Vagina (tissue), 2 donors: Measurements from ENCODE around the gene IFT57. TPM values are rescaled to one million over a fixed set of nuclear protein-coding genes. Genes with fewer than 3 reads are reported as not detected.

Source experiments
- DNase-seq, 2 donors: peaks; one replicate each; pipeline ENCODE4 v3.0.0-alpha.2; 2017; ENCODE audit errors: extremely low spot score in 2 of 2
- H3K27ac ChIP-seq: fragments of 200-600 bp; sonication (generic); one replicate; pipeline ENCODE4 v1.5.1; 2019
- H3K27me3 ChIP-seq: fragments of 200-600 bp; sonication (generic); one replicate; pipeline ENCODE4 v1.5.1; 2019
- H3K36me3 ChIP-seq, 2 donors: fragments of 200-600 bp; sonication (generic); one replicate each; pipeline ENCODE4 v1.5.1; 2017 to 2019
- H3K4me1 ChIP-seq: fragments of 200-600 bp; sonication (generic); one replicate; pipeline ENCODE4 v1.5.1; 2019
- H3K4me3 ChIP-seq, 2 donors: fragments of 200-600 bp; sonication (generic); 1 replicate in 1 of 2; 2 replicates in 1 of 2; pipeline ENCODE4 v1.5.1; 2016 to 2019
- H3K9me3 ChIP-seq: fragments of 200-600 bp; sonication (generic); one replicate; pipeline ENCODE4 v1.5.1; 2019
- CTCF ChIP-seq, 3 experiments: fragments of 450-650 bp in 2 of 3; fragments of 200-600 bp in 1 of 3; sonication (generic) in 1 of 3; IDR thresholded peaks; one replicate each; pipeline ENCODE4 v1.5.1; 2017 to 2019; ENCODE audit warnings: antibody characterized with exemption in 3 of 3, mild to moderate bottlenecking in 2 of 3, moderate library complexity in 2 of 3
- POLR2A ChIP-seq, 2 donors: fragments of 450-650 bp; IDR thresholded peaks; one replicate each; pipeline ENCODE4 v1.6.1; 2017; ENCODE audit warnings: antibody characterized with exemption in 2 of 2, mild to moderate bottlenecking in 2 of 2, moderate library complexity in 2 of 2
- POLR2AphosphoS5 ChIP-seq, 2 donors: sonication (generic); formaldehyde crosslinking; IDR thresholded peaks; one replicate each; pipeline ENCODE4 v1.9.0; 2017; ENCODE audit warnings: antibody characterized with exemption in 2 of 2, mild to moderate bottlenecking in 2 of 2, low read depth in 1 of 2; ENCODE audit not compliant: insufficient read depth in 1 of 2
- intact Hi-C: fragments of 100-400 bp; cut with DNase I; formaldehyde crosslinking; loops from one replicate; pipeline ENCODE4 v1.15.1; 2023
- total RNA-seq: library from RNA; depleted of rRNA; stranded (reverse); fragments of >200 nt; gene quantifications from one replicate; pipeline ENCODE4 v1.2.3, GENCODE V29; 2016

IFT57 gene
- total RNA-seq, 1 donor from 2014 or later: 44.9 TPM

DNA sequence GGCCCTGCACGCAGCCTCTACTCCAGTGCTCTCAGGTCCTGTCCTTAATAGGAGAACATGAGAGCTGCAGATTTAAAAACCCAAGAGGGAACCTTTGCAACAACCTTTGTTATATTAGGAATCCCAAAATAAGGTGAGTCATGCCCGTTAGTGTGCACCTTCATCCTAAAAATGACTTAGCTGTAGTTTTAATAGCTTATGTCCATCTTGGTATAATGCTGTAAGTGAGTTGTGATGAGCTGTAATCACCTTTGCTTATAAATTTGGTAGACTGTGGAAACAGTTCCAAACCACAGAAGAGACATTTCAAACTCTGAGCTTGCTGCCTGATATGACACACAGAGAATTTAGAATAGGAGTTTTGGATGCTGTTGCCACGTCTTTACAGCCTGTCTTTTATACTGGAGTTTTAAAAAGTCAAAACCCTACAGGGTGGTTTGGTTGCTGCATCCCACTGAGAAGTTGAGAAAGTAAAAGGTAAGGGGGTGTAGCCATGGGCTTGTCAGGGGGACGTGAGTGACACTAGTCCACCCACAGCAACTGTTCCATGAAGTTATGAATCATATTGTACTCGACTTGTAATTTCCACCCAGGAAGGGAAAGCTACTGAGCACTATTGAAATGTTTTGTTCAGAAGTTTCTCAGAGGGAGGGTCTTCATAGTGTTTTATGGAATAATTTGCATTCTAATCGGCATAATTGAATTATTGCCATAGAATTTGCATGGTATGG is 104.0 kb downstream of the IFT57 start:
- TF ChIP-seq POLR2A (IDR thresholded peaks at IDR 0.05): no peak
- TF ChIP-seq CTCF (IDR thresholded peaks at IDR 0.05): no peak
- no peak for TF ChIP-seq POLR2AphosphoS5 (IDR thresholded peaks at IDR 0.05; ENCODE audit: insufficient read depth in 1 of 2, low read depth in 1 of 2)
- no peaks in the 10 kb centered on the region for H3K27me3 ChIP-seq
- H3K36me3 ChIP-seq: no peaks in the 10 kb centered on the region
- no peak overlapping the region for H3K4me3 ChIP-seq
- no peaks in the 10 kb centered on the region for H3K9me3 ChIP-seq
- intact Hi-C loops: no loop called here
- no peaks in the 10 kb centered on the region for H3K4me1 ChIP-seq
- no peak for DNase-seq
- no peak overlapping the region for H3K27ac ChIP-seq

DNA sequence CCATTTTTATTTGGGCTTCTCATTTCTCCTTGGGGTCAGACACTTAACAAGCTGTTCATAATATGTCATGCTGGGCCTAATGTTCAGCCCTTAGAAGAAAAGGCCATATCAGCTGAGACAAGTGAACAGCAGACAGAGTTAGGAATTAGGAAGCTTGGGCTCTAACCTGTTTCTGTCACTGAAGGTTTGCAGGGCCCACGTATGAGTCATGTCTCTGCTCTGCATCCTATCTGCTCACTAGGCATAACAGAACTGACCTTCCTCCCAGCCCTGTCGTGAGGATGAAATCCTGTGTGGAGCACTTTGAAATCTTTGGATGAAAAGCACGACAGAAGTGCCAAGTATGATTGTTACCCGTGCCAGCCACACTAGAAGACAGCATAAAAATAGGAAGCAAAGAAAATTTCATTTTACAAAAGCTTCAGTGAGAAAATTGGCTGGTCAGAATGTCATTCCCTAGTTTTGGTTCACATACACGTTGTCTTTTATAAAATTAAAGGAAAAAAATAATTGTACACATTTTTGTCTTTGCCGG is 104.9 kb downstream of the IFT57 start:
- TF ChIP-seq CTCF (IDR thresholded peaks at IDR 0.05) (no peak), POLR2AphosphoS5 (IDR thresholded peaks at IDR 0.05; ENCODE audit: insufficient read depth in 1 of 2, low read depth in 1 of 2) (no peak), POLR2A (IDR thresholded peaks at IDR 0.05) (no peak)
- DNase-seq: no peak
- Histone ChIP-seq H3K36me3 (no peaks in the 10 kb centered on the region), H3K9me3 (no peaks in the 10 kb centered on the region), H3K4me3 (no peak overlapping the region), H3K27ac (no peak overlapping the region), H3K27me3 (no peaks in the 10 kb centered on the region), H3K4me1 (no peaks in the 10 kb centered on the region)
- intact Hi-C loops: no loop called here

- H3K27ac ChIP-seq: no peak overlapping the region
- intact Hi-C loops: no loop called here
- DNase-seq: no peak
Measured at GRCh38 chr3:108114423-108115065, 107.7 kb downstream of the IFT57 start.

DNA sequence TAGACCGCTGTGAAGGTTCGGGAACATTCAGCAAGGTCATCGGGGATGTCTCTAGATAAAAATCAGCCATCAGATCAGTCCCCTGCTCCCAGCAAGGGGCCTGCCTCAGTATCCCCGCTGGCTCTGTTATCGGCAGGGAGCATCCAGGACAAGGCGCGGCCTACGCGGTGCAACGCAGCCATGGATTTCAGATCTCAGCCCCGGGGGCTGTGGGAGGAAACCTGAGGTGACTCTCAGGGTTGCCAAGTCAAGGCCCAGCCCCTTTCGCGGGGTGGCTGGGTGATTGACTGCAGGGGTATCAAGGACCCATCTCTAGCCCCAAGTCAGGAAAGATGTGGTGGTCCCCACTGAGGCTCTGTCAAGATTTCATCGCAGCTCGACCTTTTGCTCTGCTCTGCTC is 108.2 kb downstream of the IFT57 start:
- Histone ChIP-seq H3K9me3 (no peaks in the 10 kb centered on the region), H3K4me1 (no peaks in the 10 kb centered on the region), H3K27ac (no peak overlapping the region), H3K36me3 (no peaks in the 10 kb centered on the region), H3K27me3 (no peaks in the 10 kb centered on the region), H3K4me3 (no peak overlapping the region)
- intact Hi-C loops: no loop called here
- TF ChIP-seq POLR2AphosphoS5 (IDR thresholded peaks at IDR 0.05; ENCODE audit: insufficient read depth in 1 of 2, low read depth in 1 of 2) (no peak), CTCF (IDR thresholded peaks at IDR 0.05) (no peak), POLR2A (IDR thresholded peaks at IDR 0.05) (no peak)
- DNase-seq: no peak

More at GRCh38 chr3:108114423-108115065, 107.7 kb downstream of the IFT57 start:
- TF ChIP-seq POLR2AphosphoS5 (IDR thresholded peaks at IDR 0.05; ENCODE audit: insufficient read depth in 1 of 2, low read depth in 1 of 2) (no peak), CTCF (IDR thresholded peaks at IDR 0.05) (no peak), POLR2A (IDR thresholded peaks at IDR 0.05) (no peak)
- Histone ChIP-seq H3K4me1 (no peaks in the 10 kb centered on the region), H3K27me3 (no peaks in the 10 kb centered on the region), H3K9me3 (no peaks in the 10 kb centered on the region), H3K36me3 (no peaks in the 10 kb centered on the region), H3K4me3 (no peak overlapping the region)

- H3K9me3 ChIP-seq: no peaks in the 10 kb centered on the region
- no peak overlapping the region for H3K4me3 ChIP-seq
- TF ChIP-seq CTCF (IDR thresholded peaks at IDR 0.05) (no peak), POLR2AphosphoS5 (IDR thresholded peaks at IDR 0.05; ENCODE audit: insufficient read depth in 1 of 2, low read depth in 1 of 2) (no peak), POLR2A (IDR thresholded peaks at IDR 0.05) (no peak)
- intact Hi-C loops: no loop called here
- H3K27ac ChIP-seq: no peak overlapping the region
- H3K36me3 ChIP-seq: no peaks in the 10 kb centered on the region
- no peaks in the 10 kb centered on the region for H3K4me1 ChIP-seq
- no peaks in the 10 kb centered on the region for H3K27me3 ChIP-seq
- no peak for DNase-seq
Measured at GRCh38 chr3:108110934-108111333, 111.3 kb downstream of the IFT57 start.
